Fibroblast of the aortic adventitia (primary cell): Measurements from ENCODE around the gene COQ2. TPM values are rescaled to one million over a fixed set of nuclear protein-coding genes. Genes with fewer than 3 reads are reported as not detected.

Experiments used
- DNase-seq: peaks from one replicate; pipeline ENCODE4 v3.0.0-alpha.2; 2010; ENCODE audit warnings: low read depth
- H3K4me3 ChIP-seq: 2 replicates; pipeline ENCODE4 v1.5.1; 2011; ENCODE audit warnings: low read depth, mild to moderate bottlenecking, control low read depth, low read length, moderate library complexity
- small RNA-seq: library from RNA; depleted of rRNA; stranded (forward); fragments of <200 nt; gene quantifications from one replicate; pipeline ENCODE3, GENCODE V24; 2012
- total RNA-seq: library from RNA; depleted of rRNA; stranded (reverse); fragments of >200 nt; gene quantifications from 2 replicates; pipeline ENCODE4 v1.2.3, GENCODE V29; 2012; ENCODE audit warnings: low replicate concordance
- TF ChIP-seq, protein P1 (sequence below): IDR thresholded peaks from 2 replicates; pipeline ENCODE4 v1.5.1; 2011; ENCODE audit warnings: mild to moderate bottlenecking, low read length, control low read depth, inconsistent platforms; ENCODE audit not compliant: insufficient read depth

COQ2 gene
- total RNA-seq, 1 donor, result 16.1 TPM

DNA sequence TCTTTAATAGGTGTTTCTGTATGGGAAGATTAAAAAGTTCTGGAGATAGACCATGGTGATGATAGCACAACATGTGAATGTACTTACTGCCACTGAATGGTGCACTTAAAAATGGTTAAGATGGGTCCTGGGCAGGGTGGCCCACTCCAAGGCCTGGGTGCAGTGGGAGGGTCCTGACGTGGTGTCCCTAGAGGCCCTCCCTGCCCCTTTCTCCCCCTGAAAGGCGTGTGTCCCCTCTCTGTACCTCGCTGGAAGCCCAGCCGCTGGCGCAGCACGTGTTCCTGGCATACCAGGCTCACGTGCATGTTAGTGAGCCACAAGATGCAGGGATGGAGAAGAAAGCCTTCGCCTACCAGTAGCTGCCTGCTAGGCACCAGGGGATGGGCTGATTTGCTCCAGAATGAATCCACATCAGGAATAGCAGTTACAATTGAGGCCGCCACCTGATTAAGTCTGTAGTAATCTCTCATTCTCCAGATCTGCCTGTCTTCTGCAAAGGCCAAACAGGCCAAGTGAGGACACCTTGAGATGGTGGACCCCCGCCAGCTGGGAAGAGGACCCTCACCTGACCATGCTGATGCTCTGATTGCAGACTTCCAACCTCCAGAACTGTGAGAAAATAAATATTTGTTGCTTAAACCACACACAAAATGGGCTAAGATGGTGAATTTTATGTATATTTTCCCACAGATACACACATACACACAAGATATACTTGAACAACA lies 67.5 kb downstream of the COQ2 start:
- no peak overlapping the region for H3K4me3 ChIP-seq
- no peak for DNase-seq
- TF ChIP-seq, protein P1, sequence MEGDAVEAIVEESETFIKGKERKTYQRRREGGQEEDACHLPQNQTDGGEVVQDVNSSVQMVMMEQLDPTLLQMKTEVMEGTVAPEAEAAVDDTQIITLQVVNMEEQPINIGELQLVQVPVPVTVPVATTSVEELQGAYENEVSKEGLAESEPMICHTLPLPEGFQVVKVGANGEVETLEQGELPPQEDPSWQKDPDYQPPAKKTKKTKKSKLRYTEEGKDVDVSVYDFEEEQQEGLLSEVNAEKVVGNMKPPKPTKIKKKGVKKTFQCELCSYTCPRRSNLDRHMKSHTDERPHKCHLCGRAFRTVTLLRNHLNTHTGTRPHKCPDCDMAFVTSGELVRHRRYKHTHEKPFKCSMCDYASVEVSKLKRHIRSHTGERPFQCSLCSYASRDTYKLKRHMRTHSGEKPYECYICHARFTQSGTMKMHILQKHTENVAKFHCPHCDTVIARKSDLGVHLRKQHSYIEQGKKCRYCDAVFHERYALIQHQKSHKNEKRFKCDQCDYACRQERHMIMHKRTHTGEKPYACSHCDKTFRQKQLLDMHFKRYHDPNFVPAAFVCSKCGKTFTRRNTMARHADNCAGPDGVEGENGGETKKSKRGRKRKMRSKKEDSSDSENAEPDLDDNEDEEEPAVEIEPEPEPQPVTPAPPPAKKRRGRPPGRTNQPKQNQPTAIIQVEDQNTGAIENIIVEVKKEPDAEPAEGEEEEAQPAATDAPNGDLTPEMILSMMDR, result no peak

DNA sequence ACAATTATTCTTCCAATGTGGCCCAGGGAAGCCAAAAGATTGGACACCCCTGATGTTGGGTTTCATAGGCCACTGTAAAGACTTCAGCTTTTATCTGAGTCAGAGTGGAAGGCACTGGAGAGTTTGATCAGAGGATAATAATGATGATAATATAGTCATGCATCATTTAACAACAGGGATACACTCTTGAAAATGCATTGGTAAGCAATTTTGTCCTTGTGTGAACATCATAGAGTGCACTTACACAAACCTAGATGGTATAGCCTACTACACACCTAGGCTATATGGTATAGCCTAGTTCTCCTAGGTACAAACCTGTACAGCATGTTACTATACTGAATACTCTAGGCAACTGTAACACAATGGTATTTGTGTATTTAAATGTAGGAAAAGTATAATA lies 70.5 kb downstream of the COQ2 start:
- no peak overlapping the region for H3K4me3 ChIP-seq
- TF ChIP-seq, protein P1, result no peak
- DNase-seq, result no peak

Small RNAs within 50 kb of the gene (small RNA-seq; reads per million reads assigned to genes)
- not detected for gene AC114781.3

Other genes with a start within 250 kb of the COQ2 start
- 37.5 and 69.3 TPM in 2 replicates for gene COPS4, start 249.6 kb downstream of the COQ2 start, total RNA-seq
- 0.36 and 1.1 TPM in 2 replicates for gene PLAC8, start 170.1 kb downstream of the COQ2 start, total RNA-seq
- gene HPSE, start 50.0 kb upstream of the COQ2 start, total RNA-seq, result 0.27 and 2.7 TPM in 2 replicates
- 18.0 and 44.8 TPM in 2 replicates for gene HELQ, start 171.0 kb upstream of the COQ2 start, total RNA-seq
- gene MRPS18C, start 171.3 kb upstream of the COQ2 start, total RNA-seq, result 8.7 and 26.1 TPM in 2 replicates
- gene ABRAXAS1, start 200.3 kb upstream of the COQ2 start, total RNA-seq, result 14.8 and 27.3 TPM in 2 replicates